Transverse colon (tissue), 4 donors: ENCODE data around the gene MAP3K14. TPM values are rescaled to one million over a fixed set of nuclear protein-coding genes. Genes with fewer than 3 reads are reported as not detected.

ENCODE experiments used
- DNase-seq: peaks from one replicate; pipeline ENCODE4 v3.0.0-alpha.2; 2019
- H3K27ac ChIP-seq, 4 donors: fragments of 200-600 bp; sonication (generic); 2 replicates each; pipeline ENCODE4 v1.5.1; 2016 to 2018; ENCODE audit warnings: inconsistent platforms in 4 of 4
- H3K27me3 ChIP-seq: fragments of 200-600 bp; sonication (generic); 2 replicates; pipeline ENCODE4 v1.5.1; 2017; ENCODE audit warnings: inconsistent platforms
- H3K36me3 ChIP-seq, 4 donors: fragments of 200-600 bp; sonication (generic); 2 replicates each; pipeline ENCODE4 v1.5.1; 2017 to 2019; ENCODE audit warnings: inconsistent platforms in 4 of 4
- H3K4me1 ChIP-seq, 4 donors: fragments of 200-600 bp; sonication (generic); 2 replicates each; pipeline ENCODE4 v1.5.1; 2017 to 2020; ENCODE audit warnings: inconsistent platforms in 4 of 4
- H3K4me3 ChIP-seq, 4 donors: fragments of 200-600 bp; sonication (generic); 1 replicate in 1 of 4; 2 replicates in 3 of 4; pipeline versions ENCODE4 v1.5.1 to v1.6.1; 2017 to 2019; ENCODE audit warnings: inconsistent platforms in 4 of 4
- H3K9me3 ChIP-seq, 2 donors: fragments of 200-600 bp; sonication (generic); 2 replicates each; pipeline ENCODE4 v1.5.1; 2017 to 2019; ENCODE audit warnings: inconsistent platforms in 2 of 2
- CTCF ChIP-seq, 5 experiments: fragments of 200-600 bp in 3 of 5; fragments of 450-650 bp in 2 of 5; sonication (generic) in 3 of 5; IDR thresholded peaks; 1 replicate in 2 of 5; 2 replicates in 3 of 5; pipeline ENCODE4 v1.5.1; 2016 to 2017; ENCODE audit warnings: antibody characterized with exemption in 5 of 5, inconsistent platforms in 3 of 5, mild to moderate bottlenecking in 2 of 5, moderate library complexity in 1 of 5
- EP300 ChIP-seq: sonication (generic); formaldehyde crosslinking; IDR thresholded peaks from one replicate; pipeline ENCODE4 v1.6.1; 2017; ENCODE audit warnings: antibody characterized with exemption, low read depth
- POLR2A ChIP-seq: fragments of 450-650 bp; IDR thresholded peaks from one replicate; pipeline ENCODE4 v1.6.1; 2016; ENCODE audit warnings: antibody characterized with exemption, mild to moderate bottlenecking, moderate library complexity
- POLR2AphosphoS5 ChIP-seq, 3 donors: sonication (generic); formaldehyde crosslinking; IDR thresholded peaks; one replicate each; pipeline ENCODE4 v1.6.1; 2016; ENCODE audit warnings: antibody characterized with exemption in 3 of 3
- WGBS, 2 donors: methylation state at CpG; one replicate each; pipeline ENCODE4 v1.1.5; 2018; ENCODE audit warnings: low coverage in 1 of 2; 5-methylcytosine and 5-hydroxymethylcytosine counted together
- in situ Hi-C, 4 donors: fragments of 200-750 bp; cut with MboI; loops; one replicate each; pipeline versions ENCODE4 v1.15.0 to v1.15.1; 2017; ENCODE audit warnings: low sequenced_read_pairs in 3 of 4, low pct_ligation_motif_present in 1 of 4, low pct_unique_long_range_greater_than_20kb in 1 of 4
- intact Hi-C: fragments of 100-400 bp; cut with DNase I; formaldehyde crosslinking; loops from one replicate; pipeline ENCODE4 v1.15.1; 2023; ENCODE audit warnings: low total_unique reads
- total RNA-seq, 4 donors: library from RNA; depleted of rRNA; stranded (reverse); fragments of >200 nt; gene quantifications; one replicate each; pipeline ENCODE4 v1.1.0, GENCODE V29; 2016

Gene MAP3K14
- total RNA-seq, 4 donors from 2014 or later, result 13.0 to 33.7 (median 18.7) TPM

- H3K27ac ChIP-seq, result peak overlapping the region; percentile 48 to 64 (median 55)
- no peaks in the 10 kb centered on the region for H3K9me3 ChIP-seq
- intact Hi-C loops, result no loop called here
- peaks cover 2 to 19% (median 12%) of the 10 kb centered on the region in 4 donors for H3K4me1 ChIP-seq
- no peak for DNase-seq
- TF ChIP-seq EP300 (no peak), POLR2AphosphoS5 (IDR thresholded peaks at IDR 0.05) (no peak)
- no peak overlapping the region for H3K4me3 ChIP-seq
- 37 to 53% methylated on average over 7 of the region's 7 CpGs for WGBS, 2 donors
- H3K27me3 ChIP-seq, result no peaks in the 10 kb centered on the region
- in situ Hi-C loops, result no loop called here
- no peaks in the 10 kb centered on the region for H3K36me3 ChIP-seq
Measured at GRCh38 chr17:45251931-45252330, 64.9 kb downstream of the MAP3K14 start.

- TF ChIP-seq POLR2A, result peak; percentile 53
- no peak for TF ChIP-seq CTCF (IDR thresholded peaks at IDR 0.05)
Measured at GRCh38 chr17:45248132-45248957, 68.5 kb downstream of the MAP3K14 start.

GRCh38 chr17:45247429-45248131 lies 69.2 kb downstream of the MAP3K14 start:
- peak overlapping the region; percentile 10 to 65 (median 54) for H3K4me3 ChIP-seq
- peaks cover 8 to 26% (median 18%) of the 10 kb centered on the region in 4 donors for H3K4me1 ChIP-seq
- H3K27me3 ChIP-seq, result no peaks in the 10 kb centered on the region
- in situ Hi-C loops, result no loop called here
- peak in 1 of 5 experiments; percentile 10 for TF ChIP-seq CTCF (IDR thresholded peaks at IDR 0.05)
- TF ChIP-seq POLR2AphosphoS5 (IDR thresholded peaks at IDR 0.05), result peak; percentile 72 to 93 (median 84)
- TF ChIP-seq EP300, result no peak
- peak; percentile 95 for TF ChIP-seq POLR2A
- DNase-seq, result peak; percentile 99
- WGBS, 2 donors, result 1% methylated on average over 39 of the region's 61 CpGs; no CpG with 5 or more reads in 1 of the 2 donors
- no peaks in the 10 kb centered on the region for H3K36me3 ChIP-seq
- H3K27ac ChIP-seq, result peak overlapping the region; percentile 83 to 96 (median 90)
- no peaks in the 10 kb centered on the region for H3K9me3 ChIP-seq
- intact Hi-C loops, result loop anchor here (2.0 kb wide), 1 partner anchor 27 kb away; the partner anchor contains the start of gene FMNL1

More at GRCh38 chr17:45248132-45248957, 68.5 kb downstream of the MAP3K14 start:
- WGBS, 2 donors, result 33% methylated on average over 18 of the region's 39 CpGs; no CpG with 5 or more reads in 1 of the 2 donors
- in situ Hi-C loops (no loop called here), intact Hi-C loops (loop anchor here (2.0 kb wide), 1 partner anchor 28 kb away; the partner anchor contains the start of gene FMNL1)
- H3K36me3 ChIP-seq, result no peaks in the 10 kb centered on the region
- H3K9me3 ChIP-seq, result no peaks in the 10 kb centered on the region
- H3K4me3 ChIP-seq, result peak overlapping the region; percentile 10 to 65 (median 54)
- peak overlapping the region; percentile 83 to 96 (median 90) for H3K27ac ChIP-seq
- H3K27me3 ChIP-seq, result no peaks in the 10 kb centered on the region
- peak; percentile 83 for DNase-seq
- peaks cover 8 to 26% (median 21%) of the 10 kb centered on the region in 4 donors for H3K4me1 ChIP-seq

GRCh38 chr17:45246861-45247428 lies 69.9 kb downstream of the MAP3K14 start:
- Histone ChIP-seq H3K4me1 (peaks cover 8 to 26% (median 12%) of the 10 kb centered on the region in 4 donors), H3K36me3 (no peaks in the 10 kb centered on the region), H3K4me3 (peak overlapping the region; percentile 10 to 65 (median 54)), H3K27ac (peak overlapping the region; percentile 83 to 96 (median 90)), H3K27me3 (peaks cover 5% of the 10 kb centered on the region), H3K9me3 (no peaks in the 10 kb centered on the region)
- in situ Hi-C loops (no loop called here), intact Hi-C loops (no loop called here)
- TF ChIP-seq CTCF (IDR thresholded peaks at IDR 0.05) (peak in 4 of 5 experiments; percentile 28 to 44 (median 36)), POLR2A (no peak), EP300 (no peak), POLR2AphosphoS5 (IDR thresholded peaks at IDR 0.05) (no peak)
- no peak for DNase-seq
- WGBS, 2 donors, result 0 to 23% methylated on average over 2 to 26 of the region's 33 CpGs
